ENCODE data around the gene RAD51B. TPM values are rescaled to one million over a fixed set of nuclear protein-coding genes. Genes with fewer than 3 reads are reported as not detected.

RAD51B gene
- total and polyA plus RNA-seq, 9 of the 15 experiments (the other 6 are each of a cell fraction or from before 2014, with no cell fraction given), result 8.5 to 17.3 (median 11.3) TPM

- peak in 1 of 2 experiments; percentile 68 for TF ChIP-seq AFF1 (IDR thresholded peaks at IDR 0.05; ENCODE audit: low read depth in 1 of 2, partially characterized antibody in 2 of 2)
- peak; percentile 34 for TF ChIP-seq HMGN3 (IDR thresholded peaks at IDR 0.05; ENCODE audit: borderline replicate concordance, extremely low read depth, insufficient read length, low read depth, low read length)
- 0 out of 2 replicates have a peak, but pooled peaks have one; percentile 47 for TF ChIP-seq ZNF644 (tag; IDR thresholded peaks at IDR 0.05; ENCODE audit: low read depth)
- TF ChIP-seq SRSF7 (optimal IDR thresholded peaks at IDR 0.05; ENCODE audit: low read depth, low read length), result no peak
- no peak for TF ChIP-seq KLF16 (IDR thresholded peaks at IDR 0.05)
- peak; percentile 85 for TF ChIP-seq TAL1 (IDR thresholded peaks at IDR 0.05)
- no peak for TF ChIP-seq ZBTB34 (CRISPR knock-in tag; IDR thresholded peaks at IDR 0.05)
- peak; percentile 31; the same call in 1 of the 2 replicates for TF ChIP-seq MTA3 (IDR thresholded peaks at IDR 0.05; ENCODE audit: borderline replicate concordance)
- no peak for TF ChIP-seq SAP30 (IDR thresholded peaks at IDR 0.05; ENCODE audit: borderline replicate concordance, insufficient read depth, low read depth, low read length, poor library complexity, severe bottlenecking)
- TF ChIP-seq ZNF23 (CRISPR knock-in tag; IDR thresholded peaks at IDR 0.05), result no peak
- TF ChIP-seq ZNF79 (CRISPR knock-in tag; IDR thresholded peaks at IDR 0.05; ENCODE audit: low read depth), result no peak
- TF ChIP-seq MBD2 (IDR thresholded peaks at IDR 0.05; ENCODE audit: borderline replicate concordance, low read depth), result 0 out of 2 replicates have a peak, but pooled peaks have one; percentile 26
- TF ChIP-seq KDM2B (CRISPR knock-in tag; IDR thresholded peaks at IDR 0.05), result no peak
- TF ChIP-seq TEAD4 (IDR thresholded peaks at IDR 0.05; ENCODE audit: low read length), result peak; percentile 83
- no peak for TF ChIP-seq TEAD4 (CRISPR knock-in tag; IDR thresholded peaks at IDR 0.05; ENCODE audit: borderline replicate concordance)
- TF ChIP-seq WHSC1 (IDR thresholded peaks at IDR 0.05; ENCODE audit: low read length), result no peak
- TF ChIP-seq HLTF (IDR thresholded peaks at IDR 0.05), result no peak
- TF ChIP-seq HOMEZ (CRISPR knock-in tag; IDR thresholded peaks at IDR 0.05), result no peak
- TF ChIP-seq TFAM (CRISPR knock-in tag; conservative IDR thresholded peaks at IDR 0.05), result no peak
- TF ChIP-seq RBM39 (optimal IDR thresholded peaks at IDR 0.05; ENCODE audit: low read depth, low read length), result no peak
- TF ChIP-seq RFX7 (CRISPR knock-in tag; IDR thresholded peaks at IDR 0.05), result no peak
- TF ChIP-seq KDM5B (IDR thresholded peaks at IDR 0.05; ENCODE audit: insufficient replicate concordance, low read depth, low read length), result no peak
These were observed 800.4 kb downstream of the RAD51B start (continued) for GRCh38 chr14:68619790-68620574.

Data from K562 (cell line).